GM12864 (cell line): ENCODE data around the gene ZNF791.
"Not testable (repeated sequence)": the region's sequence is repeated elsewhere in the genome, so short reads cannot be mapped to it uniquely, and the experiment has no call there.

ENCODE experiments used
- DNase-seq: peaks from one replicate; pipeline ENCODE4 v3.0.0-alpha.2; 2011; ENCODE audit warnings: low read depth
- H3K4me3 ChIP-seq: 2 replicates; pipeline ENCODE4 v1.5.1; 2011; ENCODE audit warnings: mild to moderate bottlenecking, low read depth, low read length, control low read depth
- TF ChIP-seq, protein P1 (sequence below): IDR thresholded peaks from 2 replicates; pipeline ENCODE4 v1.5.1; 2011; ENCODE audit warnings: low read depth, mild to moderate bottlenecking, moderate library complexity, low read length, control low read depth, inconsistent platforms; ENCODE audit errors: missing control alignments

Gene ZNF791

DNA sequence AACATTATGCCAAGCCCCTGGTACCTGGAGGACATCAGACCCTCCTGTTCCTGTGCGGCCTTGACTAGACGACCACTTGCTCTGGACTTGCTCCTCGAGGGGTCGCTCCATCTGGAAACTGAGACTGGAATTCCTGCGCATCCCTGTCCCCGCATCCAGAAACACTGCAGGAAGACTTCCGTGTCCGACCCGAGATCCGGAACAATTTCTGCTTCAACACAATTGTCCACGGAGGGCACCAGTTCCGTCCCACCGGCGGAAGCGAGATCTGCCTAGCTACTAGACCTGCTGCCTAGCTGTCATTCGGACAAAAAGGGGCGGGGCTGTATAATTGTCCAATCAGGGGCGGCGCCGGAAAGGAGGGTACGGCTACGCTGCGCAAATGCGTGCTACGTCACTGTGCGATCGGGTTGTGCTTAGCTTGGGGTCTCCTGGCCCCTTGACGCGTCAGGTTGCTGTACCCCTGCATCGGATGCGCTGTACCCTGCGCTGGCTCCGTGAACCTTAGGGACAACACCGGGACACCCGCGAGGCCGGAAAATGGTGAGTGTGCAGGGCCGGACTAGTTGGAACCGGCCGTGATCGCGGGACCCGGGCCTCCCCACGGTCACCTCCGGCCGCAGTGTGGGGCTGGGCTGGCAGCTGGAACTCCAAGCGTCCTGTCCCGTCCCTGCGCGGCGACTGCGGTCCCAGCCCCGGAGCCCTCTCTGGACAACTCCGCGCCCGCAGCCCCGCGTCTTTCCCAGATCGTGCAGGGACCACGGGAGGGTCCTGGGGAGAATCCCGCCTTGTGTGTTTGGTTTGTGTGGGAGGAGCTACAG, at the start of gene ZNF791, which contains the start of gene ZNF490:
ZNF791 (plus strand) TSS at position 381 of the 821 bp plus-strand sequence; CDS start at position 541, 160 bp downstream.
ZNF490 (minus strand) TSS at position 274 of the 821 bp plus-strand sequence; CDS start at position 141, 133 bp downstream.
- H3K4me3 ChIP-seq: peak within 1 kb of the TSS; percentile 80
- TF ChIP-seq, protein P1, sequence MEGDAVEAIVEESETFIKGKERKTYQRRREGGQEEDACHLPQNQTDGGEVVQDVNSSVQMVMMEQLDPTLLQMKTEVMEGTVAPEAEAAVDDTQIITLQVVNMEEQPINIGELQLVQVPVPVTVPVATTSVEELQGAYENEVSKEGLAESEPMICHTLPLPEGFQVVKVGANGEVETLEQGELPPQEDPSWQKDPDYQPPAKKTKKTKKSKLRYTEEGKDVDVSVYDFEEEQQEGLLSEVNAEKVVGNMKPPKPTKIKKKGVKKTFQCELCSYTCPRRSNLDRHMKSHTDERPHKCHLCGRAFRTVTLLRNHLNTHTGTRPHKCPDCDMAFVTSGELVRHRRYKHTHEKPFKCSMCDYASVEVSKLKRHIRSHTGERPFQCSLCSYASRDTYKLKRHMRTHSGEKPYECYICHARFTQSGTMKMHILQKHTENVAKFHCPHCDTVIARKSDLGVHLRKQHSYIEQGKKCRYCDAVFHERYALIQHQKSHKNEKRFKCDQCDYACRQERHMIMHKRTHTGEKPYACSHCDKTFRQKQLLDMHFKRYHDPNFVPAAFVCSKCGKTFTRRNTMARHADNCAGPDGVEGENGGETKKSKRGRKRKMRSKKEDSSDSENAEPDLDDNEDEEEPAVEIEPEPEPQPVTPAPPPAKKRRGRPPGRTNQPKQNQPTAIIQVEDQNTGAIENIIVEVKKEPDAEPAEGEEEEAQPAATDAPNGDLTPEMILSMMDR: no peak
- peak; percentile 94 for DNase-seq

DNA sequence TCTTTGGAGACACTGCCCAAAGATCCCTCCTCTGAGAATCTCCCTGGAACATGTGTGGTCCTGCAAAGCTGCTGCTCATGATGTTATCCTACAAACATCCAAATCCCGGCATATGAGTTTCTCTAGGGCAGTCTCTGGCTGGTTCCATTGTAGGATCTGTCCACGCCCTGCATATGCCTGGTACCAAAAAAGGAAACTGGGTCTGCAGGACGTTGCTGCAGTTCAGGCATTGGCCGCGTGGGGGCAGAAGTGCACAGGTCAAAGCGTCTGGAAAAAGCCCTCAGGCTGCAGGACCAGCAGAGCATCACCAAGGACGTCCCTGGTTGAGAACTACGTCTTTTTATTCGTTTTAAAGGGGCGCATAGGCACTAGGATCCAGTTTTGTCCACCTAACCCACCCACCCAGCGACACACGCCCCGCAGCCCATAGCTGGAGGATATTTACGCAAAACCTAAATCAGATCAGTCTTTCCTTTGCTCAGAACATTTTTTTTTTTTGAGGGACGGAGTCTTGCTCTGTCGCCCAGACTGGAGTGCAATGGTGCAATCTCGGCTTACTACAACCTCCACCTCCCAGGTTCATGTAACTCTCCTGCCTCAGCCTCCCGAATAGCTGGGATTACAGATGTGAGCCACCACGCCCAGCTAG, 46.6 kb upstream of the ZNF791 start:
- TF ChIP-seq, protein P1: peak; percentile 98

DNA sequence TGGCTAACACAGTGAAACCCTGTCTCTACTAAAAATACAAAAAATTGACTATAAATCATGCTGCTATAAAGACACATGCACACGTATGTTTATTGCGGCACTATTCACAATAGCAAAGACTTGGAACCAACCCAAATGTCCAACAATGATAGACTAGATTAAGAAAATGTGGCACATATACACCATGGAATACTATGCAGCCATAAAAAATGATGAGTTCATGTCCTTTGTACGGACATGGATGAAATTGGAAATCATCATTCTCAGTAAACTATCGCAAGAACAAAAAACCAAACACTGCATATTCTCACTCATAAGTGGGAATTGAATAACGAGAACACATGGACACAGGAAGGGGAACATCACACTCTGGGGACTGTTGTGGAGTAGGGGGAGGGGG, 44.3 kb upstream of the ZNF791 start:
- DNase-seq, H3K4me3 ChIP-seq: not testable (repeated sequence)

More for the DNA sequence above, 46.6 kb upstream of the ZNF791 start:
- H3K4me3 ChIP-seq: no peak overlapping the region
- DNase-seq: peak; percentile 68

DNA sequence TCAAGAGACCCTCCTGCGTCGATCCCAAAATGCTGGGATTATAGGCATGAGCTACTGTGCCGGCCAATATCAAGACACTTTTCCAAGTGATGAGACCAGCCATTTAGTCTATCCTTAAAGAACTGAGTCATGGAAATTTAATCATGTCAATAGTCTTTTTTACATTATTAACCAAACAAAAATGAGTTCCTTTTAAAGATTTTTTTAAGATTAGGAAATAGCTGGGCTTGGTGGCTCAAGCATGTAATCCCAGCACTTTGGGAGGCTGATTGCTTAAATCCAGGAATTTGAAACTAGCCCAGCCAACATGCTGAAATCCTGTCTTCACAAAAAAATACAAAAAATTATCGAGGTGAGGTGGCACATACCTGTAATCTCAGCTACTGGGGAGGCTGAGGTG, 42.8 kb upstream of the ZNF791 start:
- no peak overlapping the region for H3K4me3 ChIP-seq
- no peak for DNase-seq
- TF ChIP-seq, protein P1: no peak

DNA sequence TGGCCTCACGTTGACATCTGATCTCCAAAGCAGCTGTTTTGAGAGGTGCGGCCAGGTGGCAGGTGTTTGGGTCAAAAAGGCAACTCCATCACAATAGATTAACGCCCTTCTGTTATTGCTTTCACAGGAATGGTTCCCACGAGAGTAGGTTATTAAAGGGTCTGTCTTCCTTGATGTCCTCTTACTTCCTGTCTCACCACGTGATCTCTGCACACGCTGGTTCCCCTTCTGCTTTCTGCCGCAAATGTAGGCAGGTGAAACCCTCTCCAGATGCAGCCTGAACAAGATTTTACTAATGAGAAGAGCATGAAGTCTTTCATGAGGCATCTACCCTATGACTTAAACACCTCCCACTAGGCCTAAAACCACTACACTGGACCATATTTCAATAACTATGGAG, 36.7 kb upstream of the ZNF791 start:
- no peak overlapping the region for H3K4me3 ChIP-seq
- TF ChIP-seq, protein P1: no peak
- peak; percentile 55 for DNase-seq

DNA sequence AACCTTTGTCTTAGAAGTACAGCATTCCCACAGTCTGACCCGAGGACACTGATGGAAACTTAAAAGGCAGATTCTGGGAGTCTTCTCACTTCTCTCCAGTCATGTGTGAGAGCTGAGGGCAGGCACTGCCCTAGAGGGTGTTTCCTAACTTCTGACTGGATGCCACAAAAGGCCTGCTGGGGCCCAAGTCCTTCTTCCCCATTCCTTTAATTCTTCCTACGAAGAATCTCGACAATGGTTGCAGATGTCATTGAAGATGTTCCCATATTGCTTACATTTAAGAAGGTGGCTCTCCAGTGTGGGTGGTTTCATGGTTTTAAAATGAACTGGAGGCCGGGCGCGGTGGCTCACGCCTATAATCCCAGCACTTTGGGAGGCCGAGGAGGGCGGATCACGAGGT, 32.1 kb upstream of the ZNF791 start:
- TF ChIP-seq, protein P1: no peak
- H3K4me3 ChIP-seq: no peak overlapping the region

DNA sequence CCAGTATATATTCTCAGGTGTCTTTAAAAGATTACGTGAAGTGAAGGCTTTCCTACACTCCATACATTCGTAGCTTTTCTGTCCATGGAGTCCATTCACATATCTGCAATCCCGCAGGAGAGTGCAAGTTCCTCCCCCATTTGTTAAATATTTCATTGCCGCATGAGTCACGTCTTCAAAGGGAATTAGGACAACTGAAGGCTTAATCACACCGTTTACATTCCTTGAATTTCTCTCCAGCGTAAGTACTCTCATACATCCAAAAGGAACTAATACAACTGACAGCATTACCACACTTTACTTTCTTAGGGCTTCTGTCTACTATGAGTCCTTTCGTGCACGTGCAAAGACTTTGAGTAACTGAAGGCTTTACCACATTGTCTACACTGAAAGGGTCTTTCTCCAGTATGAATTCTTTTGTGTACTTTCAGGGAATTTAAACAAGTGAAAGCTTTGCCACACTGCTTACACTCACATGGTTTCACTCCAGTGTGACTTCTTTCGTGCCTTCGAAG, 30.5 kb upstream of the ZNF791 start:
- H3K4me3 ChIP-seq: no peak overlapping the region
- TF ChIP-seq, protein P1: no peak
- no peak for DNase-seq

More for the DNA sequence above, 32.1 kb upstream of the ZNF791 start:
- DNase-seq: no peak
